Endothelial cell of umbilical vein (primary cell): Measurements from ENCODE around the gene FLT1. TPM values are rescaled to one million over a fixed set of nuclear protein-coding genes. Genes with fewer than 3 reads are reported as not detected.

Experiments
- BruUV-seq: library from RNA; stranded (reverse); fragments of 400-500 nt; replicated peaks from 2 replicates; lab custom pipeline; 2021; lab: Mats Ljungman, UMichigan
- CTCF ChIA-PET: fragments of 300-600, 350-600 bp; sonication (Branson Sonifier 250); formaldehyde crosslinking; loops from one replicate; lab custom pipeline; 2021; ENCODE audit warnings: antibody characterized with exemption, inconsistent platforms; lab: Charles Lee
- POLR2A ChIA-PET: fragments of 300-600, 350-600 bp; sonication (Branson Sonifier 250); formaldehyde crosslinking; loops from one replicate; lab custom pipeline; 2021; ENCODE audit warnings: antibody characterized with exemption, inconsistent platforms; lab: Charles Lee
- DNase-seq: peaks from one replicate; pipeline ENCODE4 v3.0.0-alpha.2; 2011; ENCODE audit warnings: low read depth, low spot score
- FAIRE-seq: peaks from 2 replicates; lab custom pipeline; 2011; peaks lifted over from hg19 to GRCh38; lab: Jason Lieb, UNC
- H2AFZ ChIP-seq: 2 replicates; pipeline ENCODE4 v1.6.0; 2012; ENCODE audit warnings: low read depth, low read length, control low read depth, inconsistent platforms
- H3K27ac ChIP-seq: 2 replicates; pipeline ENCODE4 v1.5.1; 2011; ENCODE audit warnings: low read depth, mild to moderate bottlenecking, control low read depth, low read length, moderate library complexity; ENCODE audit not compliant: insufficient read depth
- H3K27me3 ChIP-seq, 2 experiments: 2 replicates each; pipeline versions ENCODE4 v1.6.0 to v1.6.1; 2011; ENCODE audit warnings: low read length in 2 of 2, mixed read lengths in 1 of 2; ENCODE audit not compliant: control insufficient read depth in 2 of 2, insufficient read depth in 2 of 2
- H3K36me3 ChIP-seq, 2 experiments: 2 replicates in 1 of 2; 3 replicates in 1 of 2; pipeline ENCODE4 v1.5.1; 2011; ENCODE audit warnings: low read length in 2 of 2, mild to moderate bottlenecking in 1 of 2, moderate library complexity in 1 of 2; ENCODE audit not compliant: control insufficient read depth in 2 of 2, insufficient read depth in 2 of 2; ENCODE audit errors: extremely low read depth in 1 of 2
- H3K4me1 ChIP-seq: 3 replicates; pipeline ENCODE4 v1.5.1; 2011; ENCODE audit warnings: mild to moderate bottlenecking, low read length; ENCODE audit not compliant: control insufficient read depth, insufficient read depth; ENCODE audit errors: extremely low read depth
- H3K4me2 ChIP-seq: 2 replicates; pipeline ENCODE4 v1.6.1; 2011; ENCODE audit warnings: low read length, control low read depth, mixed read lengths; ENCODE audit not compliant: insufficient read depth
- H3K4me3 ChIP-seq, 3 experiments: fragments of 200-600 bp in 1 of 3; sonication (generic), shearing (Covaris generic) in 1 of 3; replicated peaks in 1 of 3; 2 replicates each; pipeline ENCODE4 v1.5.1; 2011 to 2016; ENCODE audit warnings: control low read depth in 3 of 3, low read length in 3 of 3, mild to moderate bottlenecking in 2 of 3, inconsistent platforms in 1 of 3, low read depth in 1 of 3, moderate library complexity in 1 of 3; ENCODE audit not compliant: insufficient read depth in 1 of 3
- H3K79me2 ChIP-seq: 2 replicates; pipeline ENCODE4 v1.6.0; 2012; ENCODE audit warnings: low read length, inconsistent platforms; ENCODE audit not compliant: control insufficient read depth, insufficient read depth
- H3K9ac ChIP-seq: replicated peaks from 2 replicates; pipeline ENCODE3; 2011; ENCODE audit warnings: low read length, control low read depth; ENCODE audit not compliant: insufficient read depth; ENCODE audit errors: extremely low read depth
- H3K9me1 ChIP-seq: replicated peaks from 3 replicates; pipeline ENCODE4 v1.6.0; 2011; ENCODE audit warnings: mild to moderate bottlenecking, low read length; ENCODE audit not compliant: control insufficient read depth, insufficient read depth; ENCODE audit errors: extremely low read depth
- H3K9me3 ChIP-seq: replicated peaks from 2 replicates; pipeline ENCODE4 v1.5.1; 2012; ENCODE audit warnings: low read length, inconsistent platforms; ENCODE audit not compliant: control insufficient read depth, insufficient read depth
- H4K20me1 ChIP-seq: replicated peaks from 2 replicates; pipeline ENCODE3; 2011; ENCODE audit warnings: mild to moderate bottlenecking, low read length; ENCODE audit not compliant: control insufficient read depth, insufficient read depth; ENCODE audit errors: extremely low read depth
- CTCF ChIP-seq, 2 donors: IDR thresholded peaks; 1 replicate in 1 of 2; 2 replicates in 1 of 2; pipeline ENCODE4 v1.5.1; 2011; ENCODE audit warnings: low read length in 2 of 2, mild to moderate bottlenecking in 2 of 2, moderate library complexity in 2 of 2, control low read depth in 1 of 2, inconsistent platforms in 1 of 2, low read depth in 1 of 2; ENCODE audit not compliant: insufficient read depth in 1 of 2; ENCODE audit errors: extremely low read depth in 1 of 2
- EZH2 ChIP-seq: IDR thresholded peaks from 2 replicates; pipeline ENCODE4 v1.6.1; 2012; ENCODE audit warnings: borderline replicate concordance, low read depth, mild to moderate bottlenecking, moderate library complexity, low read length, inconsistent platforms; ENCODE audit not compliant: severe bottlenecking
- FOS ChIP-seq: IDR thresholded peaks from 2 replicates; pipeline ENCODE4 v1.6.1; 2011; ENCODE audit warnings: mild to moderate bottlenecking, low read length, moderate library complexity, borderline replicate concordance; ENCODE audit not compliant: insufficient read depth
- GATA2 ChIP-seq: IDR thresholded peaks from 2 replicates; pipeline ENCODE4 v1.7.0; 2011; ENCODE audit warnings: low read depth, mild to moderate bottlenecking, moderate library complexity, mixed read lengths, low read length; ENCODE audit not compliant: insufficient read length, insufficient read depth
- JUN ChIP-seq: IDR thresholded peaks from 2 replicates; pipeline ENCODE4 v1.6.1; 2011; ENCODE audit warnings: borderline replicate concordance, low read depth; ENCODE audit not compliant: insufficient read length, insufficient read depth
- MYC ChIP-seq: IDR thresholded peaks from one replicate; pipeline ENCODE4 v1.6.1; 2011; ENCODE audit warnings: mild to moderate bottlenecking, low read depth, low read length
- POLR2A ChIP-seq: IDR thresholded peaks from 2 replicates; pipeline ENCODE4 v1.6.1; 2012; ENCODE audit warnings: low read depth, mild to moderate bottlenecking, control low read depth, low read length
- POLR2AphosphoS5 ChIP-seq: IDR thresholded peaks from 2 replicates; pipeline ENCODE4 v1.6.1; 2012; ENCODE audit warnings: low read depth, mild to moderate bottlenecking, control low read depth, low read length, moderate library complexity; ENCODE audit not compliant: insufficient read depth
- dilution Hi-C: fragments of 300-500 bp; cut with MboI; formaldehyde crosslinking; loops from one replicate; pipeline ENCODE4 v1.15.0; 2019; ENCODE audit warnings: low sequenced_read_pairs; ENCODE audit not compliant: extremely low pct_ligation_motif_present
- intact Hi-C: fragments of 100-400 bp; cut with micrococcal nuclease; formaldehyde crosslinking; loops from one replicate; pipeline ENCODE4 v1.10.0; 2022
- polyA plus RNA-seq, 4 experiments: library from polyadenylated mRNA; depleted of rRNA in 3 of 4; stranded (reverse) in 3 of 4; unstranded in 1 of 4; fragments of >200 nt; gene quantifications; 2 replicates each; pipeline versions ENCODE4 v1.2.1 to v1.2.3, GENCODE V29; 2011 to 2012; ENCODE audit warnings: missing spikeins in 1 of 4
- total RNA-seq: library from RNA; stranded (reverse); gene quantifications from 2 replicates; pipeline ENCODE4 v1.2.3, GENCODE V29; 2021
- TF ChIP-seq, protein P1 (sequence below): IDR thresholded peaks from 2 replicates; pipeline ENCODE4 v1.6.1; 2011; ENCODE audit not compliant: insufficient read depth, insufficient read length

Gene FLT1
- total and polyA plus RNA-seq, 2 donors (not counting 3 experiments of a cell fraction or from before 2014, with no cell fraction given), result 16.0 to 104 TPM

DNA sequence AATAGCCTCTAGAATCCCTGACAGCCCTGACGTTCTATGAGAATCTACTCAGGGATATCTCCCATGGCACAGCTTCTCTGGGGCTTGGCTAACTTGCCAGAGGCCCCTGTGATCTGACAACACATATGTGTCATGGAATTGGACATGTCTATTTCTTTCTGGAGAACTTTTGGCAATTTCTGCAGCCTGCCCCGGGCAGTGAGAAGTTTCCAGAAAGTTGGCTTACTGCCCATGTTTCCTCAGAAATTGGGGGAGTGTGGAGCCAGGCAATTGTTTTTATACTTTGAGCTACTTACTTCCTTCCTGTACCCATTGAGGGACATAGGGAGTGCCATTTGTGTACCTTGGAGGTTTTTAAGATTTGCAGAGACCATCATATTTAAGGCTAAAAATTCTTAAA lies 98.9 kb downstream of the FLT1 start:
- no peak for TF ChIP-seq EZH2
- no peak for TF ChIP-seq POLR2A
- TF ChIP-seq MYC, result no peak
- TF ChIP-seq CTCF (IDR thresholded peaks at IDR 0.05; ENCODE audit: extremely low read depth in 1 of 2, insufficient read depth in 1 of 2, low read depth in 1 of 2, low read length in 2 of 2), result no peak
- TF ChIP-seq FOS, result no peak
- no peak for TF ChIP-seq POLR2AphosphoS5
- TF ChIP-seq GATA2, result no peak
- TF ChIP-seq, protein P1, sequence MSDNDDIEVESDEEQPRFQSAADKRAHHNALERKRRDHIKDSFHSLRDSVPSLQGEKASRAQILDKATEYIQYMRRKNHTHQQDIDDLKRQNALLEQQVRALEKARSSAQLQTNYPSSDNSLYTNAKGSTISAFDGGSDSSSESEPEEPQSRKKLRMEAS, result no peak
- TF ChIP-seq JUN, result no peak
- H2AFZ ChIP-seq, result no peak overlapping the region
- no peaks in the 10 kb centered on the region for H3K9me1 ChIP-seq
- H3K9me3 ChIP-seq, result no peaks in the 10 kb centered on the region
- CTCF ChIA-PET, result interaction anchor here (0.6 to 2.0 kb wide), 9 partner anchors 11 to 1131 kb away, joined by 3 to 13 read pairs (median 3); no protein-coding TSS in a partner anchor
- intact Hi-C loops (loop anchor here (1.0 kb wide), 1 partner anchor 260 kb away; no protein-coding TSS in a partner anchor), dilution Hi-C loops (no loop called here)
- H3K27ac ChIP-seq, result peak overlapping the region; percentile 49
- H3K36me3 ChIP-seq, result peaks cover 0 to 16% of the 10 kb centered on the region in 2 experiments
- no peaks in the 10 kb centered on the region for H3K27me3 ChIP-seq
- peak; percentile 42 for DNase-seq
- POLR2A ChIA-PET, result interaction anchor here (0.6 to 0.7 kb wide), 2 partner anchors 64 to 1229 kb away, joined by 3 to 5 read pairs; no protein-coding TSS in a partner anchor
- peaks cover 82% of the 10 kb centered on the region for H3K4me1 ChIP-seq
- H3K79me2 ChIP-seq, result peaks cover 6% of the 10 kb centered on the region
- no peak overlapping the region for H3K9ac ChIP-seq
- no peak for FAIRE-seq
- H3K4me3 ChIP-seq, result no peak overlapping the region
- H3K4me2 ChIP-seq, result peak overlapping the region; percentile 55
- H4K20me1 ChIP-seq, result no peaks in the 10 kb centered on the region
- no TSS peak for BruUV-seq
